SK-MEL-5 (cell line): ENCODE results near the gene PLAAT4. TPM values are rescaled to one million over a fixed set of nuclear protein-coding genes. Genes with fewer than 3 reads are reported as not detected.
A peak's percentile ranks its signal among the peaks of the same experiment; 100 is the strongest.
"Not testable (repeated sequence)": the region's sequence is repeated elsewhere in the genome, so short reads cannot be mapped to it uniquely, and the experiment has no call there.

Source experiments
- DNase-seq: peaks from one replicate; pipeline ENCODE4 v3.0.0-alpha.2; 2016; ENCODE audit warnings: low read depth, low spot score
- in situ Hi-C: cut with HindIII; loops from 2 replicates; pipeline ENCODE4 v1.10.0; 2016; ENCODE audit warnings: low sequenced_read_pairs, high pct_unique_total_duplicates, low pct_unique_long_range_greater_than_20kb
- total RNA-seq: library from RNA; depleted of rRNA; stranded (reverse); fragments of >200 nt; shearing (Covaris generic); gene quantifications from 2 replicates; pipeline ENCODE4 v1.2.3, GENCODE V29; 2014

The PLAAT4 gene
- total RNA-seq, 1 experiment from 2014 or later: not detected

DNA sequence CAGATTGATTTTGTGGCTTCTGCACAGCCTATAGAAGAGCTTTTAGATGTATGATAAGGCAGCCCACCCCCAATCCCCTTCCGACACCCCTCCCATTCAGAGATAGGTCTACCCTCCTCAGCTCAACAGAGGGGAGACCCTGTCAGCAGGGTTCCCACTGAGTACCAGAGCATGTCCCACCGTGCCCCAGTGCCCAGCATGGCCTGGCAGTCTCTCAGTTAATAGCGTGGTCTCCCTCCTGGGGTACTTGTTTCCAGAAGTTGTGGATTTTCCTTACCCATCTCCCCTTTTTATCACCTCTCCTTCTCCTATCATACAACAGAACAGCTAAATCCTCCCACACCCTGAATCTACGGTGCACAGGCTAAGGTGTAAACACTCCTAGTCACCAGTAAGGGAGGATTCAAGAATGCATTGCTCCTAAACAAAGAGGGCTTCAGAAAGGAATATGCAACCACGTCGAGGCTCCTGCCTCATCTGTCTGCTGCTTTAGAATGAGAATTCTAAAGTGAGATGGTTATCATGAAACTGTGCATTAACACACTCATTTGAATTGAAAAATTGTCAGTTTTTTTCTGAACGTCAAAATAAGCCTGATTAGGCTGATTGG is 19.9 kb downstream of the PLAAT4 start:
- DNase-seq: no peak
- in situ Hi-C loops: no loop called here

DNA sequence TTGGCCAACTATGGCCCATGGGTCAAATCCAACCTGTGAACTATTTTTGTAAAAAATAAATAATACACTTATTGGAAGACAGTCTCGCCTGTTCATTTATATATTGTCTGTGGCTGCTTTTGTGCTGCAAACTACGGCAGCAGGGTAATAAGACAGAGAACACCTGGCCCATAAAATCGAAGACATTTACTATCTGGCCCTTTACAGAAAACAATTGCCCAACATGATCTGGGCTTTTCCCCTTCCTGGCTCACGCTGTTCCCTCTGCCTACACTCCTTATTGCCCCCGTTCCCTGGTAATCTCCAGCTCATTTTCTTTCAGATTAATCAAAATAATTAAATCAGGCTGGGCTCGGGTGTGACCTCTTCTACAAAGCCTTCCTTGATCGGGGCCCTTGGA is 21.0 kb downstream of the PLAAT4 start:
- no peak for DNase-seq
- in situ Hi-C loops: no loop called here

DNA sequence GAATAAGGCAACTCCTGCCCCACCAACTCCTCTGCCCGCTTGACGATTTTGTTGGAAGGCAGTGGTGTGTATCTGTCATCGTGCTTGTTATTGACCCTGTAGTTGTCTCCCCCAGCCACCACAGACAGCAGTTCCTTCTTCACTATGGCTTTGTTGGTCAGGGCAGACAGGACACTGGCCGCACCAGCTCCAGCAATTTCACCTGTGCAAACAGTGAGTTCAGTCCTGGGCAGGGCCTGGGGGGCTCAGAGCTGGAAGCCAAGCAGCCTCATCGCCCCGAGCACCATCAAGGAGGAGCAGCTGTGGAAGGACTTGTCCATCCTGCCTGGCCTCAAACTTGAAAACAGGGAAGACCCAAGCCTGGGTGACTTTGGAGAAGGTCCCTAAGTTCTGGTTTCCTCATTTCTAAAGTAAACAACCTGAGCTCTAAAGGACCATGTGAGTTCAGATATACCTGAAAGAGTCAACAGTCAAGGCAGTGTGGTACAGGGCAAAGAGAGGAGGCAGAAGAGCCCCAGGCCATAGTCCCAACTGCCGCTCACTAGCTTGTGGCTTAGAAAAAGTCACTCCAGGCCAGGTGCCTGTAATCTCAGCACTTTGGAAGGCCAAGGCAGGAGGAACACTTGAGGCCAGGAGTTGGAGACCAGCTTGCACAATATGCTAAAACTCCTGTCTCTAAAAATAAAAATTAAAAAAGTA is 22.0 kb downstream of the PLAAT4 start:
- in situ Hi-C loops: no loop called here
- no peak for DNase-seq

DNA sequence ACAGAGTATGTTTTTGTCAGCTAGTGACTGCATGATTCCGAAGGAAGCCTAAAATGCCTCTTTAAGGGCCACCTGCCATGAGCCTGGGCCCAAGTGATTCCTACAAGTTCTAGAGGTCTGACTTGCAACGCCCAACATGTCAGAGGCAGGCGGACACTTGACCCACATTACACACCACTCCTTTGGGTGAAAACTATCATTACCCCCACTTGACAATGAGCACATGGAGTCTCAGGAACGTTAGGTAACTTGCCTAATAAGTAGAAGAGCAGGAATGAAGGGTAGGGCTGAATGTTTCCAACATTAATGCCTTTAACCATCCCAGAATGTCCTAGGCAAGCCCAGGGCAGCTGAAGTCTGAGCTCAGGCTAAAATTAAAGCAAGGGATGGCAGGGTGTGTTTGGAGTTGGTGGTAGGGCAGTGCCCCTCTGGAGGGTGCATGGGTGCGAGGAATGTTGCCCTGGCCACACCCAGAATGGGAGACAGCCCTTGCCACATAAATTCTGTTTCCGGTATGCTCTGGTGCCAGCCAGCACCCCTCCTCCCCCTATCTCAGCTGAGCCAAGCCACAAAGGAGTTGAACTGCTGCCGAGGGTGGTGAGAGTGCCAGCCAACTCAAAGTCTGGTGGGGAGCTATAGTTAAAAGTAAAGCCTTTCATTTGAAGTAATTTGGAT is 24.0 kb downstream of the PLAAT4 start:
- in situ Hi-C loops: no loop called here
- no peak for DNase-seq

DNA sequence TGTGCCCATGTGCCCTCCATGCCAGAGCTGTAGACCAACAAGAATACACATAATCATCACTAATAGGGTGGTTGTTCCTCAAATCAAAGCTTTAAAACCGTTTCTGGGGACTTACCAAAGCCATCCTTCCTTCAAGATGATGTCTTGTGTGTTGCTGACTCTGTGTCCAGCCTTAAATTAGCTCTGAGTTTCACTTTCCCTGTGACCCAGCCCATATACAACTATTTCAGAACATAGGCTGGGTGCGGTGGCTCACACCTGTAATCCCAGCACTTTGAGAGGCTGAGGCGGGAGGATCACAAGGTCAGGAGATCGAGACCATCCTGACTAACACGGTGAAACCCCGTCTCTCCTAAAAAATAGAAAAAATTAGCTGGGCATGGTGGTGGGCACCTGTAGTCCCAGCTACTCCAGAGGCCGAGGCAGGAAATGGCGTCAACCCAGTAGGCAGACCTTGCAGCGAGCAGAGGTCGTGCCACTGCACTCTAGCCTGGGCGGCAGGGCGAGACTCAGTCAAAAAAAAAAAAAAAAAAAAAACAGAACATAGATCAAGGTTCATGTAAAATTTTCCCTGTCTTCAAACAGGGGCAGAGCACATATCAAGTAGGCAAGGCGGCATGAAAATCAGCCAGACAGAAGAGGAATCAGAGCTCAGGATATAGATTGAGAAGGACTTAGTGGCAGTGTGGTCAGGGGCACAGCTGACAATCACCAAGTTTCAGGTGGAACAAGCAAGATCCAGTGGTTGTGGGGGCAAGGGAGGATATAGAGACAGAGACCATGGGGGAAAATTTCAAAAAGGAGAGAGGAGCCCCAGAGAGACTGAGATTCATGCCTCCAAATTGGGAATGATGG is 26.8 kb downstream of the PLAAT4 start, which contains the start of gene PLAAT2:
Gene PLAAT2 (minus strand): TSS at position 179 of the 855 bp plus-strand sequence. CDS start 55 bp downstream, at position 124.
- in situ Hi-C loops: no loop called here
- DNase-seq: no peak

DNA sequence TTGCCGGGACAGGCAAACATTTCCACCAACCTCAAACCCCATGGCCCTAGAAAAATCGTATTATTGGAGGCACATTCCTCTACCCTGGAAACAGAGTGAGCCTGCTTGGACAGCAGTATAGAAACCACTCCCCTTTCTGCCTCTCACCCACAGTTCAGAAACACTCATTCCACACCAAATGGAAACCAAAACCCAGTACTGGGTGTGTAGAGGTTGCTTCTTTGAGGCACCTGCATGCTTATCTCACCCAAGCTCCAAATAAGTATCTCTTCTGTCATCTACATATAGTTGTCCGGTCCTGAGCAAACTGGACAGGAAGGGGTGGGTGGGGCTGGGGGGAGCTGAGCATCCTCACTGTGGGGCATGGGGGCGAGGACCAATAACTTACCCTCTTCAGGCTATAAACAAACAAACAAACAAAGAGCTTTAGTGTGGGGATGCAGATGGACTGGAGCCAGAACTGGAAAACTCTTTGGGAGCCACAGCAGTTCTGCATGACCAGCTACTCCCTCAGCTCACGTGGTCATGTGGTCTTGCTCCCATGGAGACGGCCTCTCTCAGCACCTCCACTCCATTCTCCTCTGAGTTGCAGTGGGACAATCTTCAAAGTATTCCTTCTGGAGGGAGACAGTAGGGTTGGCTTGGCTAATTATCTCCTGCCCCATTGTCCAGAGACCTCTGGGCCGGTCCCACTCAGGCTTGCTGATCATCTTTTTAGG is 27.6 kb downstream of the PLAAT4 start:
- in situ Hi-C loops: no loop called here
- no peak for DNase-seq

DNA sequence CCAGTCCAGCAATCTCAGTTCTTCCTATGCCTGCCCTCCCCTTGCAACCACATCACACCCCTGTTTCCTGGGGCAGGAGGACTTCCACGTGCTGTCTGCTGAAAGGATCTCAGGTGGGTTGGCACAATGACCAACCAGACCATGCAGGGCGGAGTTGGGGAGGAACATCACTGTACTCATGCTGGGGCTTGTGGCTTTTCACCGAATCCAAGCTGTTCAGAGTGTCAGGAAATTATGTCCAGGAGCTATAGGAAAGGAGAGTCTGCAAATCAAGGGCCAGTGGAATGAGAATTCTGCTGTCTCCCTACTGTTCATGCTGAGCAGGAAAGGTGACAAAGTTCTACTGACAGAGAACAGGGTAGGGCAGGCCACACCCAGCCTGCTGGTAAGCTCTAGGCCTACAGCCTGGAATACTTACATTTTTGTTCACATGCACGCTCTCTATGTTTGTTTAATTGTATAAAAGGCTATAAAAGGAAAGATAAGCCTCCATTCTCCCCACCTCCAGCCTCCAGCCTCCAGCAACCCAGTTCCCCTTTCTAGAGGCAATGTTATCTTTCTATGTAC is 28.3 kb downstream of the PLAAT4 start:
- in situ Hi-C loops: no loop called here
- no peak for DNase-seq

DNA sequence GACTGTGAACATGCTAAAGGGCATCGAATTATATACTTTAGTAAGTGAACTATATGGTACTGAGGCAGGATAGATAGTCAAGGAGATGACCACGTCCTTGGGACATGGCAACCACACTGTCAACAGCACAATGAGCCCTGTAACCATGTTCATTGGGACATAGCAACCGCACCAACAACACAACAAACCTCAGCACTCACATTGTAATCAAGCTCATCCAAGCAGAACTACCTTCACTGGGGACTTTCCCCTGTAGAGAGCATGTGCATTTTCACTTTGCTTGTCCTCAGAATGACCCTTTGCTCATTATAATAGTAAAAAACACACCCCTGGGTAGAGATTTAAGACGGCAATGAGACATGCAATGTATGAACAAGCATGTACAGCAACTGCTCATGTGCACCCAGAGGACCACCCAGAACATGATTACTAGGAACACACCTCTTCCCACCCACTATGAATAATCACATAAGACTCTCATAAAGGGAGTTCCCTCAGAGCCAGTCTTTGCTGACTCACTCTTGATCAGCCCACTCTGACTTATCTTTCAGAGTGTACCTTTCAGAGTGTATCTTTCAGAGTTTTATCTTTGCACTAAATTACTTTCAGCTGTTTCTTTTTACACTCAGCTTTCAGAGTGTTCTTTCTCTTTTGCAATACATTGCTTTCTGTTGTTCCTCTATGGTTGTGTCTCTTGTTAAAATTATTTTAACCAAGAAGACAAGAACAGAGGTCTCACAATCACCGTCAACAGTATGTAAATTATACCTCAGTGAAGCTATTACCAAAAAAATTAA is 30.6 kb downstream of the PLAAT4 start:
- in situ Hi-C loops: no loop called here
- peak; percentile 11 for DNase-seq

DNA sequence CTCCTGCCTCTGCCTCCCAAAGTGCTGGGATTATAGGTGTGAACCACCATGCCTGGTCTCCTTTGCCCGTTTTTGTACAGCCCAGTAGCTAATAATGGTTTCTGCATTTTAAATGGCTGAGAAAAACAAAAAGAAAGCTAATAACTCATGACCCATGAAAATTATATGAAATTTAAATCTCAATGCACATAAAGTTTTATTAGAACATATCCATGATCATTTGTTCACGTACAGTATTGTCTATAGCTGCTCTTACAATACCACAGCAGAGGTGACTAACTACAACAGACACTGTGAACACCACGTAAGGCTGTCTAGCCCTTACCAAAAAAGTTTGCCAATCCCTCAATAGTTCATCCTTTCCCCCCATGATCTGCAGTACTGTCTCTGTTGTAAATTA is 33.0 kb downstream of the PLAAT4 start:
- in situ Hi-C loops: no loop called here
- no peak for DNase-seq

DNA sequence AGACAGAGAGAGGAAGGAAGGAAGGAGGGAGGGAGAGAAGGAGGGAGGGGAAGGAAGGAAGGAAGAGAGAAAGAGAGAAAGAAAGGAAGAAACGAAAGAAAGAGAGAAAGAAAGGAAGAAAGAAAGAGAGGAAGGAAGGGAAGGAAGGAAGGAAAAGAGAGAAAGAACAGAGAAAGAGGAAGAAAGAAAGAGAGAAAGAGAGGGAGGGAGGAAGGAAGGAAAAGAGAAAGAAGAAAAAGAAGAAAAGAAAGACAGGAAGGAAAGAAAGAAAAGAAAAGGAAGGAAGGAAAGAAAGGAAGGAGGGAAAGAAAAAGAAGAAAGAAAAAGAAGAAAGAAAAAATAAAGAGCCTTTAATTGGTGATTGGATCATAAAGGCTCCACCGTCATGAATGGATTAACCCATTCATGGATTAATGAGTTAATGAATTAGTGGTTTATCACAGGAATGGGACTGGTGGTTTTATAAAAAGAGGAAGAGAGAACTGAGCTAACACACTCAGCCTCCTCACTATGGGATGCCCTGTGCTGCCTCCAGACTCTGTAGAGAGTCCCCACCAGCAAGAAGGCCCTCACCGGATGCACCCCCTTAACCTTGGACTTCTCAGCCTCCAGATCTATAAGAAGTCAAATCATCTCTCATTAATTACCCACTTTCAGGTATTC is 35.5 kb downstream of the PLAAT4 start:
- in situ Hi-C loops: no loop called here
- no peak for DNase-seq

DNA sequence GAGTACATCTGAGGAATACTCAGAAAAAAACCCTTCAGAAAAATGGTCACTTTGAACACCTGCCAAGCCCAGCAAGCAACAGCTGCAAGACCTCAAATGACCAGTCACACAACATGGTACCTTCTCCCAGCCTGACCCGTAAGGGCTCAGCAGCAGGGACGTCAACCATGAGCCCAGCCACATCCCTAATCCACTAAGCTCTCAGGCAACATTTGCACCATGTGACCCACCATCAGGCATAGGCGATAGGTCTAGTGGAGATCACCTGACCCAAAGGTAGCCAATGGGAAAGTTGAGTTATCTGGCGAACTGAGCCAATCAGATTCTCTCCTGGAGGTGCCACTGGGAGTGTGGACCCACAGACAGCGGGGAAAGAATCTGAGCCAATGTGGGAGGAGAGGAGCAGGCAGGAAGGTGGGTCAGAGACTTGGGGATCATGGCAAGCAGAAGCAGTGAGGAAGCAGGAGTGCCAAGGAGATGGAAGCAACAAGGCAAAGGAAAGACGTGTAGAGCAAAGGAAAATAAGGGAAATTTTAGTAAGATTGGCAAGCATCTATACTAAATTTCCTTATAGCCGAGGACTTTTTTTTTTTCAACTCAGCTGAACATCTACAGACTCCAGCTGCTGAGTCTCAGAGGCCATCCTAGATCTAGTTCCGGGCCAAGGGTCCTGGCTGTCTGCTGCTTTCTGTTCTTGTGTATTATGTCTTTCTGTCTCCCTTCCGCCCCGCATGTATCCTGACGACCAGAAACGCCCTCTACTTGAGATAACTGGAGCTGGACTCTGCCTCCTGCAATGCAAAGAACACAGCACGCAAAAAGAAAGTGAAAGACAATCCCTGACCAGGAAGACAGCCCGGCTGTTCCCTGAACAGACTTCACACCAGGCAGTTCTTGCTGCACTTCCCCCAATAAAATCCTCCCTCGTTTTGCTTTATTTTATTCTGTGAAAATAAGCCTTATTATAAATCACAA is 37.6 kb downstream of the PLAAT4 start:
- peak; percentile 45 for DNase-seq
- in situ Hi-C loops: no loop called here

DNA sequence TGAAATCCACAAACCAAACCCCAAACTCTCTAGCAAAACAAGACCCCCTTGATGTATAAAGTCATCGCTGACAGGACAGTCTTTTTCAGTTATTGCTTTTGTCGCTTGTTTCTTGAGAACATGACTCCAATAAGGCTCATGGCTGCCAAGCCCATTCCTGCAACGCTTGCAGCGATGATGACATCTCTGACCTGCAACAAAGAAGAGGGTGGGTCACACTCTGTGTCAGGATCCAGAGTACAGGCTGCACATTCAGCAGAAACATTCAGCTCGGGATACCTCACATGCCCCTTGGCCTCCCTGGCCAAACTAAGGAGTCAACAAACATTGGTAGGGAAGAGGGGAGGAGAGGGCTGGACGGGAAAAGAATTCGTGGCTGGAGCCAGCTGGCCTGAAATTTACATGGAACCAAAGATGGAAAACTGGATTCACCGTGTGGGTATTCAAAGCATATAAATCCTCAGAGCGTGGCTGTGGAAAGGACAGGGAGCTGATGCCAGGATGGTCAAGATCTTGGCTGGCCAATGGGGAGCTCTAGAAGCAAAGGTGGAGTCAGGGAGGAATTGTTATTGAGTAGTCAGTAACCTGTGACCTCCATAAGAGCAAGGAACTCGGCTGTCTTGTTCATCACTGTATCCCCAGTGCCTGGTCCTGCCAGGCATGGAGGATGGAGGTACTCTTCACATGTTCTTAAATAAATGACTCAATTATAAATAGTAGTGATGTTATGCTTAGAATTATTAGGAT is 38.4 kb downstream of the PLAAT4 start:
- DNase-seq: no peak
- in situ Hi-C loops: no loop called here

DNA sequence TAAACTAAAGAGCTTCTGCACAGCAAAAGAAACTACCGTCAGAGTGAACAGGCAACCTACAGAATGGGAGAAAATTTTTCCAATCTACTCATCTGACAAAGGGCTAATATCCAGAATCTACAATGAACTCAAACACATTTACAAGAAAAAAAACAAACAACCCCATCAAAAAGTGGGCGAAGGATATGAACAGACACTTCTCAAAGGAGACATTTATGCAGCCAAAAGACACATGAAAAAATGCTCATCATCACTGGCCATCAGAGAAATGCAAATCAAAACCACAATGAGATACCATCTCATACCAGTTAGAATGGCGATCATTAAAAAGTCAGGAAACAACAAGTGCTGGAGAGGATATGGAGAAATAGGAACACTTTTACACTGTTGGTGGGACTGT is 42.3 kb downstream of the PLAAT4 start:
- DNase-seq, in situ Hi-C loops: not testable (repeated sequence)

DNA sequence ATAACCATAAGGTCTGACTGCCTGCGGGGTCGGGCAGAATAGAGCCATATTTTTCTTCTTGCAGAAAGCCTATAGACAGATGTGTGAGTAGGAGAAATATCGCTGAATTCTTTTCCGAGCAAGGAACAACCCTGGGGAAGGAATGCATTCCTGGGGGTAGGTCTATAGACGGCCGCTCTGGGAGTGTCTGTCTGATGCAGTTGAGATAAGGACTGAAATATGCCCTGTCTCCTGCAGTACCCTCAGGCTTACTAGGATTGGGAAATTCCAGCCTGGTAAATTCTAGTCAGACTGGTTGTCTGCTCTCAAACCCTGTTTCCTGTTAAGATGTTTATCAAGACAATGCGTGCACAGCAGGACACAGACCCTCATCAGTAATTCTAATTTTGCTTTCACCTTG is 44.6 kb downstream of the PLAAT4 start:
- in situ Hi-C loops, DNase-seq: not testable (repeated sequence)
